ENCODE measurements around the gene GALM. TPM values are rescaled to one million over a fixed set of nuclear protein-coding genes. Genes with fewer than 3 reads are reported as not detected.
A peak's percentile ranks its signal among the peaks of the same experiment; 100 is the strongest.

GALM gene
- total and polyA plus RNA-seq, 2 of the 13 experiments (the other 11 are each of a cell fraction or from before 2014, with no cell fraction given), result 65.5 to 90.0 TPM

- TF ChIP-seq ZNF280B (CRISPR knock-in tag; IDR thresholded peaks at IDR 0.05; ENCODE audit: borderline replicate concordance), result peak; percentile 72; the same call in 1 of the 2 replicates
- peak; percentile 74 for TF ChIP-seq POGZ (CRISPR knock-in tag; IDR thresholded peaks at IDR 0.05)
- no peak for TF ChIP-seq HNF1A (IDR thresholded peaks at IDR 0.05; ENCODE audit: low read depth)
- 0 out of 2 replicates have a peak, but pooled peaks have one; percentile 44 for TF ChIP-seq HNF1A (CRISPR knock-in tag; IDR thresholded peaks at IDR 0.05; ENCODE audit: borderline replicate concordance)
- 0 out of 2 replicates have a peak, but pooled peaks have one; percentile 11 for TF ChIP-seq GFI1 (CRISPR knock-in tag; IDR thresholded peaks at IDR 0.05; ENCODE audit: borderline replicate concordance)
- TF ChIP-seq ZBTB34 (CRISPR knock-in tag; IDR thresholded peaks at IDR 0.05), result 0 out of 2 replicates have a peak, but pooled peaks have one; percentile 55
- TF ChIP-seq MIER2 (CRISPR knock-in tag; IDR thresholded peaks at IDR 0.05), result 0 out of 2 replicates have a peak, but pooled peaks have one; percentile 62
- TF ChIP-seq ZUFSP (CRISPR knock-in tag; IDR thresholded peaks at IDR 0.05; ENCODE audit: borderline replicate concordance), result no peak
- 0 out of 2 replicates have a peak, but pooled peaks have one; percentile 49 for TF ChIP-seq BCL6 (CRISPR knock-in tag; IDR thresholded peaks at IDR 0.05)
- TF ChIP-seq ZNF446 (CRISPR knock-in tag; IDR thresholded peaks at IDR 0.05), result no peak
- TF ChIP-seq RXRA (CRISPR knock-in tag; IDR thresholded peaks at IDR 0.05), result peak; percentile 95
- 0 out of 2 replicates have a peak, but pooled peaks have one; percentile 29 for TF ChIP-seq ZNF747 (CRISPR knock-in tag; IDR thresholded peaks at IDR 0.05; ENCODE audit: borderline replicate concordance)
- no peak for TF ChIP-seq ZNF543 (CRISPR knock-in tag; IDR thresholded peaks at IDR 0.05)
- no peak for TF ChIP-seq RORA (CRISPR knock-in tag; IDR thresholded peaks at IDR 0.05)
- no peak for TF ChIP-seq LCORL (IDR thresholded peaks at IDR 0.05)
- TF ChIP-seq LCORL (CRISPR knock-in tag; IDR thresholded peaks at IDR 0.05), result peak; percentile 89
These were observed 26.9 kb downstream of the GALM start (continued) for GRCh38 chr2:38692636-38693318.

All from HepG2 (cell line).